Measurements from ENCODE around the gene TSPAN2.

DNA sequence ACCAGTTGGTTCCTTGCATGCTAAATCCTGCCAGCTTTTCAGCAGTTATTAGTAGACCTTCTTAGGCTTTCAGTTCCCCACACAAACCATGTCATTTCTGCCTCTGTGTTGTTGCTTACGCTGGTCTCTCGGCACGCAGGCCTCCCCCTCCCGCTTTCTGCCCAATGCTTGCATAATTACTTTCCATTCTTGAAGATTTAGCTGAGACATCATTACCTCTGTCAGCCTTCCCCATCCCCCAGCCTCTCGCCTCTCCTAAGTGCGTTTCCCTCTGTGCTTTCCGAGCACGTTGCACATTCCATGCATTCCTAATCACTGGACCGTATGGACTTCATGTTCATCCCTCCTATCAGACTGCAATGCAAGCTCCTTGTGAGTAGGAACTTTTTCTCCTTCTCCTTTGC is 32.9 kb downstream of the TSPAN2 start:
- TF ChIP-seq, protein P1, sequence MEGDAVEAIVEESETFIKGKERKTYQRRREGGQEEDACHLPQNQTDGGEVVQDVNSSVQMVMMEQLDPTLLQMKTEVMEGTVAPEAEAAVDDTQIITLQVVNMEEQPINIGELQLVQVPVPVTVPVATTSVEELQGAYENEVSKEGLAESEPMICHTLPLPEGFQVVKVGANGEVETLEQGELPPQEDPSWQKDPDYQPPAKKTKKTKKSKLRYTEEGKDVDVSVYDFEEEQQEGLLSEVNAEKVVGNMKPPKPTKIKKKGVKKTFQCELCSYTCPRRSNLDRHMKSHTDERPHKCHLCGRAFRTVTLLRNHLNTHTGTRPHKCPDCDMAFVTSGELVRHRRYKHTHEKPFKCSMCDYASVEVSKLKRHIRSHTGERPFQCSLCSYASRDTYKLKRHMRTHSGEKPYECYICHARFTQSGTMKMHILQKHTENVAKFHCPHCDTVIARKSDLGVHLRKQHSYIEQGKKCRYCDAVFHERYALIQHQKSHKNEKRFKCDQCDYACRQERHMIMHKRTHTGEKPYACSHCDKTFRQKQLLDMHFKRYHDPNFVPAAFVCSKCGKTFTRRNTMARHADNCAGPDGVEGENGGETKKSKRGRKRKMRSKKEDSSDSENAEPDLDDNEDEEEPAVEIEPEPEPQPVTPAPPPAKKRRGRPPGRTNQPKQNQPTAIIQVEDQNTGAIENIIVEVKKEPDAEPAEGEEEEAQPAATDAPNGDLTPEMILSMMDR (IDR thresholded peaks at IDR 0.05; ENCODE audit: poor library complexity), result no peak
- no peak for TF ChIP-seq EZH2 (IDR thresholded peaks at IDR 0.05; ENCODE audit: borderline replicate concordance)
- no peak for TF ChIP-seq EZH2phosphoT487 (IDR thresholded peaks at IDR 0.05; ENCODE audit: low read depth, severe bottlenecking, unreplicated experiment)
